Limb (tissue), 2 donors: ENCODE results near the gene SBK1.

Source experiments
- DNase-seq, 2 donors: peaks; one replicate each; pipeline ENCODE4 v3.0.0-alpha.2; 2016; ENCODE audit errors: extremely low spot score in 2 of 2

Gene SBK1

GRCh38 chr16:28282045-28282444 is 10.3 kb upstream of the SBK1 start:
- DNase-seq = no peak

GRCh38 chr16:28283173-28283572 is 9.2 kb upstream of the SBK1 start:
- no peak for DNase-seq

DNA sequence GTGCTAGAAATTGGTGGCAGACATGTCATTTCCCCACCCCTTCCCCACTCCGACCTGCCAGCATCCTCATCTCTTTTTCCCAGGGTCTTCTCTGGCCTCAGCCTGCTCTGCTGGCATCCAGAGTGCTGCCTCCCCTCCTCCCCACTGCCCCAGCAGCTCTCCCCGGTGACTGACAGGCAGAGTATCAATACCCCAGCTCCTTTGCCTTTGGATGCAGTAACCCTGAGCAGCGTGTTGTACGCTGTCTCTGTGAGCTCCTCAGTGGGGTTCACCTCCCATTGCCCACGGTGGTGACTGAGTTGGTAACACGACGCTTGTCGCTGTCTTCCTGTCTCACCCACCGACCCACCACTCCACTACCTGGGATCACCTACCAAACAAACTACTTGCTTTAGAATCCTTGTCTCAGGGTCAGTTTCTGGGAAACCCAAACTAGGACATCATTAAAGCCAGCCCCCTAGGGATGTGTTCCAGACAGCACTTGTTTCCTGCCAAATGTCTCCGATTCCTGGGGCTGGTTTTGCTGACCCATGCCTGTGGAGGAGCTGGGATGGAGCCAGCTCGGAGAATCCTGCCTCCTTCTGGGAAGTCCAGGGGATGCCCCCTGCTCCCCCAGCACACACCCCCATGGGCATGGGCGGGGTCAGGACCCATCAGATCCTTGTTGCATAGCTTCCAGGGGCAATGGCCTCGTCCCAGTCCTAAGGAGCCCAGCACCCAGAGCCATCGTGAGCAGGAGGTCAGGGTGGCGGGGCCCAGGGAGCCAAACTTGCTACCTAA is 8.3 kb upstream of the SBK1 start:
- no peak for DNase-seq

GRCh38 chr16:28285649-28286048 is 6.7 kb upstream of the SBK1 start:
- DNase-seq = no peak

GRCh38 chr16:28288114-28288513 is 4.2 kb upstream of the SBK1 start:
- no peak for DNase-seq

- no peak for DNase-seq
These were observed 3.3 kb upstream of the SBK1 start for GRCh38 chr16:28289048-28289447.

- no peak for DNase-seq
These were observed 2.1 kb upstream of the SBK1 start for GRCh38 chr16:28289939-28290858.

- DNase-seq = no peak
These were observed 1.5 kb upstream of the SBK1 start for GRCh38 chr16:28290859-28291254.

GRCh38 chr16:28292731-28293600 is 641 bp downstream of the SBK1 start:
- DNase-seq = peak in 1 of 2 donors; percentile 77

DNA sequence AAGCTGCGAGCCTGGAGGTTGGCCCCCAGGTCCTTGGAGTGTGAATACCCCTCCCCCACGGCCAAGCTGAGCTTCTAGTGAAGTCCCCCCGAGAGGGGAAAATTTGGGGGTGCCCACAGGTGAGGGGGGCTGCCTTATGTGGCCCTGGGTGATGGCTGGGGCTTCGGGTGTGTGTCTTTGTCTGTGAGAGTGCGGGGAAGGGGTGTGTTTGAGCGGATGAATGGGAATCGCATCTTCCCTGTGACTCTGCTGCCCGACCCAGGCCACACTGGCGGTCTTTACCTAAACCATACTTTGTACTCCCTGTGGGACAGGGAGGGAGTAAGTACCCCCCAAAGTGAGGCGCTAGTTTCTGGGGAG is 1.3 kb downstream of the SBK1 start:
- DNase-seq = no peak

DNA sequence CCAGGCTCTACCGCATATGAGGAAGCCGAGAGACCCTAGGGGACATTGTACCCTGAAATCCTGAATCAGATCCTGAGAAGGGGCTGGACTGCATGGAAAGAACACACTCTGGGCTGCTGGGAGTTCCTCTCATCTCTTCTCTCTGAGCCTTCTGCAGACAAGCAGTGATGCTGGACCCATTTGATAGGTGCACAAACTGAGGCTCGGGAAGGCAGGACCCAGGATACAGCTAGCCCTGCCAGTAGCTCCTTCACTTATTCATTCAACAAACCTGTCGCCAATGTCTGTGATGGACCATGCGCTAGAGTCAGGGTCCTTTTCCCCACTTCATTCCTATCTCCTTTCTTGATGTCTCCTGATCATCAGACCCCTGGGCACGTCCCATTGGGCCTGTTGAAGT is 1.9 kb downstream of the SBK1 start:
- DNase-seq = no peak

DNA sequence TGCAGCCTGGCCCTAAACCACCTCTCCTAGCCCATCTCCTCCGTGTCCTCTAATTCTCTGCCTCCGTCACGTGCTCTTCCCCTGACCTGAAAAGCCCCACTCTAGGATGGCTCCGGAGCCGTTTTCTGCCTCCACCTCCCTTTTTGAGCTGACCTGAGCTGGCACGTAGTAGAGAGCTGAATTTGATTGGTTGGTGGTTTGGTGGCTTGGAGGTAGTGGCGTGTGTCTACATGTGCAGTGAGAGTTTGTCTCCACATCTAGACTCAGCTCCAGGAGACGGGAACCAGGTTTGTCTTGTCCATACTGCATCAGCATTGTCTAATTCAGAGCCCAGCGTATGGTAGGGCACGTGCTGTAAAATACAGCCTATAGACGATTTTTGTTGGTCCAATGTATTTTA is 3.0 kb downstream of the SBK1 start:
- no peak for DNase-seq

GRCh38 chr16:28297308-28297707 is 5.0 kb downstream of the SBK1 start:
- DNase-seq = no peak

DNA sequence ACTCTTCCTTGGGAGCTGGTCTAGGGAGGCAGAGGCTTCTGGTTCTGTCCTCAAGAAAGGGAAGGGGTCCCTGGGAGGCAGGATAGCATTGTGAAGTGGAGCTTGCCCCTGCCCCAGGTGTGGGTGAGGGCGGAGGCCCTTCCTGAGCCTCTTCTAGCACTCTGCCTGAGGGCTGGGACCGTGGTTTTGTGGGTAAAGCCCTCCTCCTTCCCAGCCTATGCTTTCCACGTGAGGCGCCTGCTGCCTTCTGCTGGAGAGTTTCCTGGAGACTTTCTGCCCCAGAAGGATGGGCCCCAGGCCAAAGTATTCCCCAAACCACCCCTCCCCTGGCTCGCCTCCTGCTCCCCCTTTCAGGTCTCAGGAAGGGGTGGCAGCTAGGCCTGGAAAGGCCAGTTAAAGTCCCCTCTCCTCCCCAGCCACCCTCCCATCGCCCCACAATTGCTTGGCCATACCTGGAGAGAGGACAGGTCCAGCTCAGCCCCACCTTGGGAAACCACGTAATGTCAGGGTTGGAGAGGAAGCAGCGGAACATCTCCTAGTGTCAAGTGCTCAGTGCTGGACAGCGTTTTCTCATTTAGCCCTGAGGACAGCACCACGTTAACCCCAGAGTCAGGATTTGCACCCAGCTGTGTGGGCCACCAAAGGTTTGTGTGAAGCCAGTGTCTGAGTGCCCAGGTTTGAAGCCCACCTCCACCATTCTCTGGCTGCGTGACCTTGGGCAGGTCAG is 5.6 kb downstream of the SBK1 start:
- DNase-seq = no peak

GRCh38 chr16:28298511-28298878 is 6.2 kb downstream of the SBK1 start:
- DNase-seq = no peak

DNA sequence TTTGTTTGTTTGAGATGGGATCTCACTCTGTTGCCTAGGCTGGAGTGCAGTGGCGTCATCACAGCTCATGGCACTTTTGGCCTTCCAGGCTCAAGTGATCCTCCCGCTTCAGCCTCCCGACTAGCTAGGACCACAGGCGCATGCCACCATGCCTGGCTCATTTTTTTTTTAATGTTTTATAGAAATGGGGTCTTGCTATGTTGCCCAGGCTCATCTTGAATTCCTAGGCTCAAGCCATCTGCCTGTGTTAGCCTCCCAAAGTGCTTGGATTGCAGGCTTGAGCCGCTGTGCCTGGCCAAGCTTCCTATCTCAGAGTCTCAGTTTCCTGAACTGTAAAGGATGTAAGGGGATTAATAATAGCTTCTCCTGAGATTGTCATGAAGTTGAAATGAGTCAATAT is 8.0 kb downstream of the SBK1 start:
- DNase-seq = no peak

- DNase-seq = no peak
These were observed 8.8 kb downstream of the SBK1 start for GRCh38 chr16:28301154-28301553.

DNA sequence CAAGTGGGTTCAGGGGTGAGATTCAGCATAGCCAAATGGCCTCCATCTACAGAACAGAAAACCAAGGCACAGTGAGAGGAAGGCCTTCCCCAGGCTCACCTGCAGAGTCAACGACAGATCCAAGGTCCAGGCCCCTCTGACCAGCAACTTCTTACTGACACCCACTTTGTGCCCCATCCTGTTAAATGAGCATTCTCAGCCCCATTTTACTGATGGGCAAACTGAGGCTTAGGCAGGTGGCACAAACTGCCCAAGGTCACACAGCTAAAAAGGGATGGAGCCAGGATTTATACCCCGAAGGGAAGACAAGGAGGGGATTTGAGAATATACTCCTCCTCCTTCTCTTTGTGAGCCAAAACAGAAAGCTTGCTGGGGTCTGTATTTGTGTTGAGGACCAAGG is 9.3 kb downstream of the SBK1 start:
- no peak for DNase-seq

- no peak for DNase-seq
These were observed 10.8 kb downstream of the SBK1 start for GRCh38 chr16:28303132-28303531.

- peak in 1 of 2 donors; percentile 66 for DNase-seq
These were observed 11.9 kb downstream of the SBK1 start for GRCh38 chr16:28304214-28304613.

DNA sequence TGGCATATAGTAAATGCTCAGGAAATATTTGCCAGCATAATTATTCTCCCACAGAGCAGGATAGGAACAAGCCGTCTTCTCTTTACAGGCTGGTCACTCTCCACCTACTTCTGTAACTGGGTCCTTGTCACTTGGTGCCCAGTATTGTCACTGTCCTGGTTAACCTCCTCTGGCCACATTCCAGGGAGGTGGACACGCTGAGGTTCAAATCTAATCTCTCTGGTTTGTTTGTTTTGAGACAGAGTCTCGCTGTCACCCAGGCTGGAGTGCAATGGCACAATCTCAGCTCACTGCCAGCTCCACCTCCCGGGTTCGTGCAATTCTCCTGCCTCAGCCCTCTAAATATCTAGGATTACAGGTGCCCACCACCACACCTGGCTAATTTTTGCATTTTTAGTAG is 15.6 kb downstream of the SBK1 start:
- no peak for DNase-seq
